ENCODE data around the gene AGT.

DNA sequence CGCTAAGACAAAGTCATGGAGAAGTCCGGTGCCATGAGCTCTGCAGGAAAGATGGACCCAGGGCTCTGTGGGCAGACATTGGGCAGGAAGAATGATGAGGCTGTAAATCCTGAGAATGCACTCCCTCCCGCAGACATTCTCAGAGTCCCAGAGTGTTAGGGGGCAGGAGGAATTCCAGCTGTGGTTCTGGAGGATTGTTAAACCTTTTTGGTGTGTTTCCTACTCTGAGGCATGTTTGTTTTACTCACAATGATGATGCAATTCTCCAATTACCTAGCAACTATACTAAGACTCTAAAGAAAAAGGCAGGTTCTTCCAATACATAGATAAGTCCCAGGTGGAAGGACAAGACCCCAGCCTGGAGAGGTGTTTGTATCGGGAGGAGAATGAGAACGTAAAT lies 30.5 kb upstream of the AGT start:
- no peak for TF ChIP-seq GATA3 (IDR thresholded peaks at IDR 0.05; ENCODE audit: low read depth, low read length)
- TF ChIP-seq GATA2 (IDR thresholded peaks at IDR 0.05; ENCODE audit: low read depth, low read length) = no peak
